Thymus (tissue), 11 donors: ENCODE measurements around the gene BICD1. TPM values are rescaled to one million over a fixed set of nuclear protein-coding genes. Genes with fewer than 3 reads are reported as not detected.

ENCODE experiments used
- DNase-seq, 9 donors: peaks; one replicate each; pipeline ENCODE4 v3.0.0-alpha.2; 2013; ENCODE audit warnings: low spot score in 9 of 9, low read depth in 6 of 9, missing footprints in 1 of 9
- H3K27ac ChIP-seq, 2 donors: one replicate each; pipeline ENCODE4 v1.5.1; 2013; ENCODE audit warnings: control low read depth in 1 of 2, low read depth in 1 of 2, low read length in 1 of 2, mild to moderate bottlenecking in 1 of 2, moderate library complexity in 1 of 2
- H3K27me3 ChIP-seq, 2 donors: one replicate each; pipeline ENCODE4 v1.5.1; 2013; ENCODE audit warnings: low read length in 1 of 2; ENCODE audit not compliant: control insufficient read depth in 2 of 2, insufficient read depth in 1 of 2
- H3K36me3 ChIP-seq, 2 donors: one replicate each; pipeline ENCODE4 v1.5.1; 2013; ENCODE audit warnings: low read length in 1 of 2, mild to moderate bottlenecking in 1 of 2, moderate library complexity in 1 of 2; ENCODE audit not compliant: control insufficient read depth in 2 of 2, insufficient read depth in 2 of 2
- H3K4me1 ChIP-seq, 2 donors: one replicate each; pipeline ENCODE4 v1.5.1; 2013; ENCODE audit warnings: low read length in 2 of 2; ENCODE audit not compliant: control insufficient read depth in 2 of 2, insufficient read depth in 2 of 2
- H3K4me3 ChIP-seq, 2 donors: one replicate each; pipeline ENCODE4 v1.5.1; 2013; ENCODE audit warnings: low read length in 2 of 2, control low read depth in 1 of 2, mild to moderate bottlenecking in 1 of 2
- H3K9me3 ChIP-seq, 2 donors: one replicate each; pipeline ENCODE4 v1.5.1; 2013; ENCODE audit warnings: low read length in 1 of 2, mild to moderate bottlenecking in 1 of 2; ENCODE audit not compliant: control insufficient read depth in 2 of 2, insufficient read depth in 1 of 2
- WGBS: extraction: QIAGEN DNeasy Blood & Tissue Kit; methylation state at CpG from one replicate; pipeline ENCODE4 v1.1.7; 2013; 5-methylcytosine and 5-hydroxymethylcytosine counted together
- polyA plus RNA-seq: library from polyadenylated mRNA; stranded (reverse); fragments of 200-250 nt; gene quantifications from one replicate; pipeline ENCODE4 v1.2.3, GENCODE V29; 2013
- total RNA-seq: library from RNA; stranded (reverse); fragments of 120-200 nt; gene quantifications from one replicate; pipeline ENCODE4 v1.2.4, GENCODE V29; 2013
- donor health status: healthy.

Gene BICD1
- total and polyA plus RNA-seq, 2 donors, result 5.5 to 12.1 TPM

GRCh38 chr12:32296567-32296966 lies 189.9 kb downstream of the BICD1 start:
- no peaks in the 10 kb centered on the region for H3K27me3 ChIP-seq
- 86% methylated on average over 4 of the region's 4 CpGs for WGBS
- H3K4me1 ChIP-seq, result no peaks in the 10 kb centered on the region
- H3K4me3 ChIP-seq, result no peak overlapping the region
- no peaks in the 10 kb centered on the region for H3K9me3 ChIP-seq
- peaks cover 0 to 2% of the 10 kb centered on the region in 2 donors for H3K36me3 ChIP-seq
- no peak overlapping the region for H3K27ac ChIP-seq
- no peak for DNase-seq

GRCh38 chr12:32298917-32299316 lies 192.3 kb downstream of the BICD1 start:
- DNase-seq, result no peak
- H3K36me3 ChIP-seq, result peaks cover 0 to 2% of the 10 kb centered on the region in 2 donors
- no peaks in the 10 kb centered on the region for H3K4me1 ChIP-seq
- WGBS, result 91% methylated on average over 3 of the region's 3 CpGs
- H3K4me3 ChIP-seq, result no peak overlapping the region
- H3K9me3 ChIP-seq, result no peaks in the 10 kb centered on the region
- H3K27ac ChIP-seq, result no peak overlapping the region
- H3K27me3 ChIP-seq, result no peaks in the 10 kb centered on the region

- no peak overlapping the region for H3K4me3 ChIP-seq
- WGBS, result 97% methylated on average over 5 of the region's 5 CpGs
- no peak overlapping the region for H3K27ac ChIP-seq
Measured at GRCh38 chr12:32301216-32301615, 194.6 kb downstream of the BICD1 start.

GRCh38 chr12:32302218-32303173 lies 195.8 kb downstream of the BICD1 start:
- WGBS, result 74% methylated on average over 6 of the region's 6 CpGs
- Histone ChIP-seq H3K27ac (no peak overlapping the region), H3K4me3 (no peak overlapping the region), H3K27me3 (no peaks in the 10 kb centered on the region), H3K36me3 (peaks cover 0 to 5% of the 10 kb centered on the region in 2 donors), H3K9me3 (no peaks in the 10 kb centered on the region), H3K4me1 (no peaks in the 10 kb centered on the region)
- peak in 3 of 9 donors; percentile 18 to 27 (median 19) for DNase-seq

More at GRCh38 chr12:32301216-32301615, 194.6 kb downstream of the BICD1 start:
- no peaks in the 10 kb centered on the region for H3K9me3 ChIP-seq
- no peaks in the 10 kb centered on the region for H3K27me3 ChIP-seq
- H3K36me3 ChIP-seq, result peaks cover 0 to 5% of the 10 kb centered on the region in 2 donors
- H3K4me1 ChIP-seq, result no peaks in the 10 kb centered on the region
- DNase-seq, result no peak

- Histone ChIP-seq H3K27ac (no peak overlapping the region), H3K4me3 (no peak overlapping the region), H3K27me3 (no peaks in the 10 kb centered on the region), H3K4me1 (no peaks in the 10 kb centered on the region), H3K9me3 (no peaks in the 10 kb centered on the region), H3K36me3 (peaks cover 0 to 5% of the 10 kb centered on the region in 2 donors)
- DNase-seq, result no peak
- WGBS, result 98% methylated on average over 5 of the region's 5 CpGs
Measured at GRCh38 chr12:32303174-32303549, 196.5 kb downstream of the BICD1 start.

- DNase-seq, result peak in 4 of 9 donors; percentile 21 to 65 (median 36)
- Histone ChIP-seq H3K4me1 (no peaks in the 10 kb centered on the region), H3K36me3 (peaks cover 0 to 5% of the 10 kb centered on the region in 2 donors), H3K4me3 (no peak overlapping the region), H3K9me3 (no peaks in the 10 kb centered on the region), H3K27me3 (no peaks in the 10 kb centered on the region), H3K27ac (no peak overlapping the region)
- 88% methylated on average over 1 of the region's 1 CpG for WGBS
Measured at GRCh38 chr12:32305163-32305562, 198.5 kb downstream of the BICD1 start.

GRCh38 chr12:32307326-32307725 lies 200.7 kb downstream of the BICD1 start:
- no peak overlapping the region for H3K4me3 ChIP-seq
- H3K27me3 ChIP-seq, result no peaks in the 10 kb centered on the region
- no peaks in the 10 kb centered on the region for H3K9me3 ChIP-seq
- H3K36me3 ChIP-seq, result peaks cover 0 to 5% of the 10 kb centered on the region in 2 donors
- no peak for DNase-seq
- no peaks in the 10 kb centered on the region for H3K4me1 ChIP-seq
- no peak overlapping the region for H3K27ac ChIP-seq
- 80% methylated on average over 3 of the region's 3 CpGs for WGBS

GRCh38 chr12:32309811-32310736 lies 203.4 kb downstream of the BICD1 start:
- Histone ChIP-seq H3K4me3 (no peak overlapping the region), H3K9me3 (no peaks in the 10 kb centered on the region), H3K36me3 (peaks cover 0 to 5% of the 10 kb centered on the region in 2 donors), H3K27ac (no peak overlapping the region), H3K4me1 (no peaks in the 10 kb centered on the region), H3K27me3 (no peaks in the 10 kb centered on the region)
- WGBS, result 91% methylated on average over 10 of the region's 10 CpGs
- no peak for DNase-seq
